Thyroid gland (tissue), 4 donors: Measurements from ENCODE around the gene HS6ST2.

ENCODE experiments used
- CTCF ChIP-seq, 6 experiments: fragments of 200-600 bp in 3 of 6; fragments of 450-650 bp in 3 of 6; sonication (generic) in 3 of 6; IDR thresholded peaks; one replicate each; pipeline ENCODE4 v1.5.1; 2016 to 2019; ENCODE audit warnings: antibody characterized with exemption in 6 of 6, mild to moderate bottlenecking in 2 of 6, inconsistent platforms in 1 of 6, moderate library complexity in 1 of 6
- POLR2A ChIP-seq, 2 donors: fragments of 450-650 bp; IDR thresholded peaks; one replicate each; pipeline ENCODE4 v1.6.1; 2017; ENCODE audit warnings: antibody characterized with exemption in 2 of 2, mild to moderate bottlenecking in 2 of 2, moderate library complexity in 1 of 2

GRCh38 chrX:132594999-132595398 lies 363.4 kb downstream of the HS6ST2 start:
- TF ChIP-seq POLR2A (IDR thresholded peaks at IDR 0.05) (no peak), CTCF (IDR thresholded peaks at IDR 0.05) (no peak)
